WTC11 (cell line): ENCODE data around the gene B4GALNT3.

Source experiments
- NR1H2 ChIP-seq: sonication (generic); formaldehyde crosslinking; IDR thresholded peaks from 2 replicates; pipeline ENCODE4 v1.9.0; 2021; ENCODE audit warnings: mild to moderate bottlenecking, moderate library complexity, missing genetic modification reagents
- TF ChIP-seq, protein P1 (sequence below): sonication (generic); formaldehyde crosslinking; IDR thresholded peaks from 2 replicates; pipeline ENCODE4 v1.8.0; 2022; ENCODE audit warnings: mild to moderate bottlenecking, missing genetic modification reagents

DNA sequence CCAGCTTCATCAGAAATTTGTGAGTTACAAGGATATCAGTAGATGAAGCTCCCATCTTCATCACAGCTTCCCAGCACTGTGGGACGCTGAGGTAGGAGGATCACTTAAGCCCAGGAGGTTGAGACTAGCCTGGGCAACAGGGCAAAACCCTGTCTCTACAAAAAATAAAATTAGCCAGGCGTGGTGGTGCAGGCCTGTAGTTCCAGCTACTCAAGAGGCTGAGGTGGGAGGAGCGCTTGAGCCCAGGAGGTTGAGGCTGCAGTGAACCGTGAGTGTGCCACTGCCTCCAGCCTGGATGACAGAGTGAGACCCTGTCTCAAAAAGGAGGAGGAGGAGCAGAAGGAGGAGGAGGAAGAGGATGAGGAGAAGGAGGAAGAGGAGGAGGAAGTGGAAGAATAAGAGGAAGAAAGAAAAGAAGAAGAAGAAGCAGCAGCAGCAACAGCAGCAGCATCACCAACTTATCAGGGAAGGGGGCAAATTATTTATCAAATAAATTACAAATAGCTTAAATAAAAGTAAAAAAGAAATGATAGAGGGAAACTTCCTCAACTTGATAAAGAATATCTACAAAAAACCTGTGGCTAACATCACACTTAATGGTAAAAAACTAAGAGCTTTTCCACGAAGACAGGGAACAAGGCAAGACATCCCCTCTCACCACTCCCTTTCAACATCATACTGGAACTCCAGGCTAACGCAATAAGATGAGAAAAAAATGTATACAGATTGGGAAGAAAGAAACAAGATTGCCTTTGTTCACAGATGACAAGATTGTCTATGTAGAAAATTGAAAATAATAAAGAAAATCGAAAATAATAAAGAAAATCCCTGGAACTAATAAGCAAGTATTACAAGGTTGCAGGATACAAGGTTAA is 133.9 kb downstream of the B4GALNT3 start:
- no peak for TF ChIP-seq NR1H2 (CRISPR knock-in tag)
- TF ChIP-seq, protein P1, sequence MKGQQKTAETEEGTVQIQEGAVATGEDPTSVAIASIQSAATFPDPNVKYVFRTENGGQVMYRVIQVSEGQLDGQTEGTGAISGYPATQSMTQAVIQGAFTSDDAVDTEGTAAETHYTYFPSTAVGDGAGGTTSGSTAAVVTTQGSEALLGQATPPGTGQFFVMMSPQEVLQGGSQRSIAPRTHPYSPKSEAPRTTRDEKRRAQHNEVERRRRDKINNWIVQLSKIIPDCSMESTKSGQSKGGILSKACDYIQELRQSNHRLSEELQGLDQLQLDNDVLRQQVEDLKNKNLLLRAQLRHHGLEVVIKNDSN, result no peak
